Chondrocyte (in vitro differentiated cells): ENCODE results near the gene ZNF730. TPM values are rescaled to one million over a fixed set of nuclear protein-coding genes. Genes with fewer than 3 reads are reported as not detected.
"Not testable (repeated sequence)": the region's sequence is repeated elsewhere in the genome, so short reads cannot be mapped to it uniquely, and the experiment has no call there.

Experiments used
- DNase-seq: peaks from one replicate; pipeline ENCODE4 v3.0.0; 2021; ENCODE audit warnings: mixed read lengths, low spot score
- H3K27ac Mint-ChIP-seq: one replicate; pipeline ENCODE4 v1.8.0; 2021; ENCODE audit warnings: mild to moderate bottlenecking, moderate library complexity, mixed read lengths; ENCODE audit not compliant: unreplicated experiment
- H3K27me3 Mint-ChIP-seq: 2 replicates; pipeline ENCODE4 v1.8.0; 2021; ENCODE audit warnings: low read depth, mixed read lengths
- H3K36me3 Mint-ChIP-seq: 2 replicates; pipeline ENCODE4 v1.8.0; 2021; ENCODE audit warnings: low read depth, mixed read lengths
- H3K4me1 Mint-ChIP-seq: 2 replicates; pipeline ENCODE4 v1.8.0; 2021; ENCODE audit warnings: low read depth, mild to moderate bottlenecking, mixed read lengths
- H3K4me3 Mint-ChIP-seq: one replicate; pipeline ENCODE4 v1.8.0; 2021; ENCODE audit warnings: mild to moderate bottlenecking, moderate library complexity, mixed read lengths; ENCODE audit not compliant: unreplicated experiment
- H3K9me3 Mint-ChIP-seq: 2 replicates; pipeline ENCODE4 v1.8.0; 2021; ENCODE audit warnings: low read depth, mixed read lengths
- CTCF ChIP-seq: fragments of 200-600 bp; sonication (generic); IDR thresholded peaks from 2 replicates; pipeline ENCODE4 v1.5.0; 2021; ENCODE audit warnings: antibody characterized with exemption, mild to moderate bottlenecking, moderate library complexity
- total RNA-seq: library from RNA; stranded (reverse); gene quantifications from 3 replicates; pipeline ENCODE4 v1.2.1, GENCODE V29; 2021

The ZNF730 gene
- total RNA-seq, 1 donor from 2014 or later, result 0.57 TPM

- no peak for TF ChIP-seq CTCF
- H3K4me1 Mint-ChIP-seq, result no peaks in the 10 kb centered on the region
- H3K9me3 Mint-ChIP-seq, result peaks cover 3% of the 10 kb centered on the region
- no peak for DNase-seq
- no peaks in the 10 kb centered on the region for H3K27me3 Mint-ChIP-seq
- no peak overlapping the region for H3K4me3 Mint-ChIP-seq
- peaks cover 19% of the 10 kb centered on the region for H3K36me3 Mint-ChIP-seq
- H3K27ac Mint-ChIP-seq, result no peak overlapping the region
Observed at GRCh38 chr19:23101241-23101640, 15.6 kb upstream of the ZNF730 start.

GRCh38 chr19:23118400-23118799, 1.6 kb downstream of the ZNF730 start:
- TF ChIP-seq CTCF, result no peak
- Mint-ChIP-seq H3K27ac (no peak overlapping the region), H3K9me3 (peaks cover 9% of the 10 kb centered on the region)

GRCh38 chr19:23134211-23134610, 17.4 kb downstream of the ZNF730 start:
- DNase-seq, H3K27ac Mint-ChIP-seq, H3K4me3 Mint-ChIP-seq, H3K27me3 Mint-ChIP-seq, H3K4me1 Mint-ChIP-seq, H3K36me3 Mint-ChIP-seq: not testable (repeated sequence)
- H3K9me3 Mint-ChIP-seq, result peaks cover 18% of the 10 kb centered on the region

More at GRCh38 chr19:23118400-23118799, 1.6 kb downstream of the ZNF730 start:
- H3K36me3 Mint-ChIP-seq, result peaks cover 4% of the 10 kb centered on the region
- no peaks in the 10 kb centered on the region for H3K27me3 Mint-ChIP-seq
- H3K4me1 Mint-ChIP-seq, result peaks cover 13% of the 10 kb centered on the region
- no peak overlapping the region for H3K4me3 Mint-ChIP-seq
- DNase-seq, result no peak

- no peak for DNase-seq
- H3K4me1 Mint-ChIP-seq, result no peaks in the 10 kb centered on the region
- H3K27ac Mint-ChIP-seq, result no peak overlapping the region
- H3K4me3 Mint-ChIP-seq, result no peak overlapping the region
- H3K27me3 Mint-ChIP-seq, result no peaks in the 10 kb centered on the region
- TF ChIP-seq CTCF, result no peak
- H3K36me3 Mint-ChIP-seq, result peaks cover 44% of the 10 kb centered on the region
- peaks cover 61% of the 10 kb centered on the region for H3K9me3 Mint-ChIP-seq
Observed at GRCh38 chr19:23145617-23146415, 29.0 kb downstream of the ZNF730 start.

GRCh38 chr19:23160766-23161165, 43.9 kb downstream of the ZNF730 start:
- Mint-ChIP-seq H3K27ac (no peak overlapping the region), H3K4me3 (no peak overlapping the region), H3K4me1 (no peaks in the 10 kb centered on the region), H3K27me3 (no peaks in the 10 kb centered on the region), H3K9me3 (peaks cover 55% of the 10 kb centered on the region), H3K36me3 (peaks cover 3% of the 10 kb centered on the region)
- DNase-seq, result no peak
- TF ChIP-seq CTCF, result no peak

- H3K4me3 Mint-ChIP-seq, H3K4me1 Mint-ChIP-seq, DNase-seq, H3K36me3 Mint-ChIP-seq, H3K27ac Mint-ChIP-seq, H3K27me3 Mint-ChIP-seq: not testable (repeated sequence)
- H3K9me3 Mint-ChIP-seq, result peaks cover 31% of the 10 kb centered on the region
Observed at GRCh38 chr19:23168286-23168685, 51.5 kb downstream of the ZNF730 start.
